Fibroblast of skin of right quadriceps (primary cell): Measurements from ENCODE around the gene ARAP3.
"Not testable (repeated sequence)": the region's sequence is repeated elsewhere in the genome, so short reads cannot be mapped to it uniquely, and the experiment has no call there.

Experiments used
- DNase-seq: peaks from one replicate; pipeline ENCODE4 v3.0.0-alpha.2; 2013

Gene ARAP3, protein sequence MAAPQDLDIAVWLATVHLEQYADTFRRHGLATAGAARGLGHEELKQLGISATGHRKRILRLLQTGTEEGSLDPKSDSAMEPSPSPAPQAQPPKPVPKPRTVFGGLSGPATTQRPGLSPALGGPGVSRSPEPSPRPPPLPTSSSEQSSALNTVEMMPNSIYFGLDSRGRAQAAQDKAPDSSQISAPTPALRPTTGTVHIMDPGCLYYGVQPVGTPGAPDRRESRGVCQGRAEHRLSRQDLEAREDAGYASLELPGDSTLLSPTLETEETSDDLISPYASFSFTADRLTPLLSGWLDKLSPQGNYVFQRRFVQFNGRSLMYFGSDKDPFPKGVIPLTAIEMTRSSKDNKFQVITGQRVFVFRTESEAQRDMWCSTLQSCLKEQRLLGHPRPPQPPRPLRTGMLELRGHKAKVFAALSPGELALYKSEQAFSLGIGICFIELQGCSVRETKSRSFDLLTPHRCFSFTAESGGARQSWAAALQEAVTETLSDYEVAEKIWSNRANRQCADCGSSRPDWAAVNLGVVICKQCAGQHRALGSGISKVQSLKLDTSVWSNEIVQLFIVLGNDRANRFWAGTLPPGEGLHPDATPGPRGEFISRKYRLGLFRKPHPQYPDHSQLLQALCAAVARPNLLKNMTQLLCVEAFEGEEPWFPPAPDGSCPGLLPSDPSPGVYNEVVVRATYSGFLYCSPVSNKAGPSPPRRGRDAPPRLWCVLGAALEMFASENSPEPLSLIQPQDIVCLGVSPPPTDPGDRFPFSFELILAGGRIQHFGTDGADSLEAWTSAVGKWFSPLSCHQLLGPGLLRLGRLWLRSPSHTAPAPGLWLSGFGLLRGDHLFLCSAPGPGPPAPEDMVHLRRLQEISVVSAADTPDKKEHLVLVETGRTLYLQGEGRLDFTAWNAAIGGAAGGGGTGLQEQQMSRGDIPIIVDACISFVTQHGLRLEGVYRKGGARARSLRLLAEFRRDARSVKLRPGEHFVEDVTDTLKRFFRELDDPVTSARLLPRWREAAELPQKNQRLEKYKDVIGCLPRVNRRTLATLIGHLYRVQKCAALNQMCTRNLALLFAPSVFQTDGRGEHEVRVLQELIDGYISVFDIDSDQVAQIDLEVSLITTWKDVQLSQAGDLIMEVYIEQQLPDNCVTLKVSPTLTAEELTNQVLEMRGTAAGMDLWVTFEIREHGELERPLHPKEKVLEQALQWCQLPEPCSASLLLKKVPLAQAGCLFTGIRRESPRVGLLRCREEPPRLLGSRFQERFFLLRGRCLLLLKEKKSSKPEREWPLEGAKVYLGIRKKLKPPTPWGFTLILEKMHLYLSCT (N-terminal part only)

DNA sequence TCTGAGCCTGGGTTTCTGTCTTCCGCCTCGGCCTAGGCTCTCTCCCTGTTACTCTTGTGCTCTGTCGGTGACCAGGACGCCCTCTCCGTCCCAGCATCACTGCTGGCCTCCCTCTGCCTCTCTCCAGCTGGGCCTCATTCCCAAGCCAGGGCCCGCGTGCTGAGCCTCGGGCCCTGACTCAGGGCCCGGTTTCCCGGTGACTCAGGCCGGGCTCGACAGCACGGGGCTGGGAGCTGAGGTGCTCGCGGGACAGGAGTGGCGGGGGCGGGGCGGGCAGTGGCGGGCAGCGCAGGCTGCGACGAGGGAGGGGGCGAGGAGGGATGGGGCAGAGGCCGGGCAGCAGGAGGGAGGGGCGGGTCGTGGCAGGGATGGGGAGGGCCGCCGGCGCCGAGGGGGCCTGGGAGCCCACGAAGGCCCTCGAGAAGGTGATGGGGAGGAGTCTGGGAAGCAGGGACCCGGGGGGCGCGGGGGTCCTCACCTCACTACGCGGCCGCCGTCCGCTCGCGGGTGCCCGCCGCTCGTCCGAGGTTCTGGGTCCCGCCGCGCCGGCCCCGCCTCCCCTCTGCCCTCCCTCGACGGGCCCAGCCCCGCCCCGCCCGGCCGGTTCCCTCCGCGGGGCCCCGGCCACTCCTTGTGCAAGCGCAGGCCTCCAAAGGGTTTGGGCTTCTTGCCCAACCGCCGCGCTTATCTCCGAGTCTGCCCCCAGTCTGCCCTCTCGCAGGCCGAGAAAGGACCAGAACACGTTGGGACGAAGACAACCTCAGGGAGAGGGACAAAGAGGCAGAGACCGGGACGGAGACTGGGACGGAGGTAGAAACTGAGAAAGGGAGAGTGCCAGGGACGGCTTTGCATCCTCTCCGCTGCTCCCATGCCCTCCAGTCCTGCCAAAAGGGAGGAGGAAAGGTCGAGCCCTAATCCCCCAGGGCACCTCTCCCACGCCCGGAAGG lies at the start of gene ARAP3:
Gene ARAP3, minus strand, starts transcription at position 536 of the 947 bp plus-strand sequence. CDS start 1,744 bp downstream, outside the sequence.
- peak; percentile 84 for DNase-seq

DNA sequence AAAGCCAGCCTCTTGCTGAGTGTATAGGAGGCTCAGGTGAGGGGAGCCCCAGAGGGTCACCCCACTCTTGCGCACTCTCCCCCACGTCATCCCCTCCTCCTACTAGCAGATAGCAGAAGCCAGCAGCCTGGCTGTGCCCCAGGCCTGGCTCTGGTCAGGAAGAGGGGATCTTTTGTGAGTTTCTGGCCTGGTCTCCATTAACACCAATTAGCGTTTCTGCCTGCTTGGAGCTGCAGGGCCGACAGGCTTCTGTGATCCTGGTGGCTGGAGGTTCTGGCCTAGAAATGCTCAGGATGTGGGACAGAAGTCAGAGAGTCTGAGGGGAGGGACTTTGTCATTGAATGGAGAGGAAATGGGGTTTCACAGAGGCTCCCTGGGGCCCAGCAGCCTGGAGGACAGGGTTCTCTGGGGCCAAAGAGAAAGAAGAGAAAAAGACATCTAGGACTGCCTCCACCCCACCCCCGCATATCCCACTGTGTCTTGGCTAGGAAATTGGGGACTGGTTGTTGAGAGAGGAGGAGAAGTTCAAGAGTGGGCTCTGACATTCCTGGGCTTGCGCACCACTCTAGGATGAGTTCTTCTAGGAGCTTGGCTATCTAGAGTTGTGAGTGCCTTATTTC lies 47.5 kb upstream of the ARAP3 start:
- DNase-seq: no peak

DNA sequence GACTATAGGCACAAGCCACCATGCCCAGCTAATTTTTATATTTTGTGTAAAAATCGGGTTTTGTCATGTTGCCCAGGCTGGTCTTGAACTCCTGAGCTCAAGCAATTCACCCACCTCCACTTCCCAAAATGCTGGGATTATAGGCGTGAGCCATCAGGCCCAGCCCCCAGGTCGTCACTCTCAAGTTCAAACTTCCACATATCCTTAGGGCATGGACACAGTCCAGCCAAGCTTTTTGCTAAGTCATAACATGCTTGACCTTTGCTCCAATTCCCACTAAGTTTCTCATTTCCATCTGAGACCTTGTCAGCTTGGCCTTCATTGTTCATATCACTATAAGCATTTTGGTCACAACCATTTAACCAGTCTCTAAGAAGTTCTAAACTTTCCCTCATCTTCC lies 43.9 kb upstream of the ARAP3 start:
- DNase-seq: no peak

DNA sequence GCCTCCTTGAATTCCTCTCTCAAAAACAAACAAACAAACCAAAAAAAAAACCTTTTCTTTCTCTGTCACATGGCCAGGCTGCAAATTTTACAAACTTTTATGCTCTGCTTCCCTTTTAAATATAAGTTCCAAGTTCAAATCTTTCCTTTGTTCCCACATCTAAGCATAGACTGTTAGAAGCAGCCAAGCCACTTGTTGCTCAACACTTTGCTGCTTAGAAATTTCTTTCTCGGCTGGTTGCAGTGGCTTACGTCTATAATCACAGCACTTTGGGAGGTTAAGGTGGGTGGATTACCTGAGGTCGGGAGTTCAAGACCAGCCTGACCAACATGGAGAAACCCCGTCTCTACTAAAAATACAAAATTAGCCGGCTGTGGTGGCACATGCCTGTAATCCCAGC lies 43.1 kb upstream of the ARAP3 start:
- DNase-seq: not testable (repeated sequence)

DNA sequence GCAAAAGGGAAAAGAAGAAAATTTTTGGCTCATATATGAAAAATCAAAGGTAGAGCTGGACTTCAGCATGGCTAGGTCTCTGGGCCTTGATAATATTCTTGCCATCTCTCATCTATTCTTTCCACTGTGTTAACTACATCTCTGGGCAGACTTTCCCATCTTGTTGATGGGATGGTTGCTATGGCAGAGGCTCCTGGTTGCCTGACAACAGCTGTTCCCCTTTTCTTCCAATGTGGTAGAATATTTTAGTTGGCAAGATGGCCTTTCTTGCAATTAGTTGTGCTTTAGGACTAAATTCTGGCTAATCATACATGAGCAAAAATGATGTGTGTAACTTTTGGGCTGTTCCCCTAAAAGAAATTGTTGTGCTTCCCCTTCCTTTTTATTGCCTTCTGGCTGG lies 40.2 kb upstream of the ARAP3 start:
- DNase-seq: no peak

DNA sequence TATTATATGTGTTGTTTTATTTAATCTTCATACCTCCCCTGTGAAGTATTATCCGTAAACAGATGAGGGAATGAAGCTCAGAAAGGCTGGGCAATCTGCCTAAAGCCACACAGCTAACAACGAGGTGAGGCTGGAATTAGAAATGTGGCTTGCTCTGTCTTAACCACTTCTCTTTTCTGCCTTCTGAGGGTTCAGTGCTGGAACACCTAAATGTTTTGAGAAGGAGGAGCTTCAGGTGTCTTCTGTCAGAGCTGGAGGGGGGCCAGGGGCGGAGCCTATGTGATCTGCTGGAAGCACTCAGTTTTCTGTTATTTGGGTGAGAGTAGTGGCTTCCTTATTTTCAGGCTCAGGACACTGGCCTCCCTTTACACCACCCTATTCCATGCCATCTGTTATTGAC lies 35.0 kb upstream of the ARAP3 start:
- DNase-seq: no peak

DNA sequence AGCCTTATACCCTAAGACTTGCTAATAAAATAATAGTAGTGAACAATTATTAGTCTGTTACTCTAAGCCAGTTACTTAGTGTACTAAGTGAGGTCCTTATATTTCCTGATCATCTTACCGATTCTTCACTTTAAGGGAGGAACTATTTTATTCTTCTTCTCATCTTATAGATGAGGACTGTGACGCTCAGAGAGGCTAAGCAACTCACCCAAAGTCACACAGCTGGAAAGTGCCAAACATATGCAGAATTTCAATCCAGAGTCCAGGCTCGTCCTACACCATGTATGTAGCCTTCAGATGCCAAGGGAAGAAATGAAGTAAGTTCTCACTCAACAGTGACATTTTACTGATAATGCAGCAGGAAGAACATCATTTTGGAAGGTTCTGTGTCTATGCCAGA lies 34.4 kb upstream of the ARAP3 start:
- no peak for DNase-seq

DNA sequence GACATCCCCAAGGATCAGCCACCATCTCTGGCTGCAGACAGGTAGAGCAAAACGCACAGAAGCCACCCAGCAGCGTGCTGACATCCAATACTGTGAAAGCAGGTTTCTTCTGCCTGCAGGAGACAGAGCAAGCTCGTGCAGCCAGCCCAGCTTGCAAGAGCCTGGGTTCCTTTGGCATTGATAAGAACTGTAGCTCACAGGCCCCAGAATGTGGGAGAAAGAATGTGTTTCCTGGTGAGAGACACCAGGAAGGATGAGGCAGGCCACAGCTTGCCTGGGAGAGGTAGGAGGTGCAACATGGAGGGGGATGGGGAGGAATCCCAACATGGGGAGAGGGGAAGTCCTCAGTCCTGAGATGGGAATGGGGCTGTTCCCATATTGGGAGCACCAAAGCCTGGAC lies 34.0 kb upstream of the ARAP3 start:
- no peak for DNase-seq

DNA sequence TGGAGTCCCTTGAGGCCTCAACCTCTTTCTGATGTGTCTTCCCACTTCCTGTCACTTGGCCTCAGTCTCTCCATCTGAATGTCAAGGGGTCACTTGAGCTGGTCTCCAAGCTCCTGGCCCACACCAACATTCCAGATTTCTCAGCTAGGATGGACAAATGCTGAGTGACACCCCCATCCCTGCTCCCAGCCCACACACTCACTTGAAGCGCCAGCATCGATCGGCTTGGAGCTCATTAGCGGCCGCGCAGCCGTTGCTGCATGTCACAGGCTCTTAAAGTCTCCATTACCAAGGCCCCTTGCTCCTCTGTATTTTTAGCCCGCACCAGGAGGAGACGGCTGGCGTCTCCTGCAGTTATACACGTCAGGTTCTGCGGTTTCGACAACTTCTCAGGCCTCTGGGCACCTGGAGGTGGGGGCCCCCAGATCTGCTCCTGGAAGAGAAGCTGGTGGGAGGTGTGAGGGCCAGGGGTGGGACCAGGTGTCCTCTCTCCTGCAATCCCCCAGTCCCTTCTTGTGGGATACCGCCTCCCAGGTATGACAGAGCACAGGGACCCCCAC lies 33.4 kb upstream of the ARAP3 start:
- DNase-seq: no peak

DNA sequence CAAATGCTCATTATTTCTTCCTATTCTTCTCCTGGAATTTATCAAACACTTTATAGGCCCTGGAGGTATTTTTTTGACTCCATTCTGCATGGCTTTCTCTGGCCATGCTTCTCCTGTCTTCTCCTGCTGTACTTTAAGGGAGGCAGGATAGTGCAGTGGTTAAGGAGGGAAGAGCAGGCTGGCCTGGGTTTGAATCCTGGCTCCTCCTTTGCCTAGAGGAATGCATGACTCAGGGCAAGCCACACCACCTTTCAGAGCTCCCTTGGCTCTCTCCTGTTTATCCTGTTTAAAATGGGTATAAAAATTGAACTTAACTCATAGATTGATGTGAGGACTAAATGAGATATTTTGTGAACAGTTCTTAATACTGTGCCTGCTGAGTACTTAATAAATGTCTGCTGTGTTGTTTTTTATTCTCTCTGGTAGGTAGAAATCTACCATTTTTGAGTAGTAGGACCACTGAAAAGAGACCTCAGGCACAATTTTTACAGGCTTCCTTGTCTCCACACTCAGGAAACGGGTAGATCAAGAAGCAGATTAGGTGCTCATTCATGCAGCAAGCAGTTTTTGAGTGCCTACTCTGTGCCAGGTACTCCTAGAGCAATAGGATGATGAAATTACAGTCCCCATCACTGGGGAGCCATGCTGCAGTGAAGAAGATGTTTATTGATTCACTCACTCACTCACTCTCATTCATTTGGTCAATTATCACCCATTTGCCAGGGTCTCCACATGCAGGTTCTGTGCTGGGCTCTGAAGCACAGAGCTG lies 32.7 kb upstream of the ARAP3 start:
- no peak for DNase-seq

DNA sequence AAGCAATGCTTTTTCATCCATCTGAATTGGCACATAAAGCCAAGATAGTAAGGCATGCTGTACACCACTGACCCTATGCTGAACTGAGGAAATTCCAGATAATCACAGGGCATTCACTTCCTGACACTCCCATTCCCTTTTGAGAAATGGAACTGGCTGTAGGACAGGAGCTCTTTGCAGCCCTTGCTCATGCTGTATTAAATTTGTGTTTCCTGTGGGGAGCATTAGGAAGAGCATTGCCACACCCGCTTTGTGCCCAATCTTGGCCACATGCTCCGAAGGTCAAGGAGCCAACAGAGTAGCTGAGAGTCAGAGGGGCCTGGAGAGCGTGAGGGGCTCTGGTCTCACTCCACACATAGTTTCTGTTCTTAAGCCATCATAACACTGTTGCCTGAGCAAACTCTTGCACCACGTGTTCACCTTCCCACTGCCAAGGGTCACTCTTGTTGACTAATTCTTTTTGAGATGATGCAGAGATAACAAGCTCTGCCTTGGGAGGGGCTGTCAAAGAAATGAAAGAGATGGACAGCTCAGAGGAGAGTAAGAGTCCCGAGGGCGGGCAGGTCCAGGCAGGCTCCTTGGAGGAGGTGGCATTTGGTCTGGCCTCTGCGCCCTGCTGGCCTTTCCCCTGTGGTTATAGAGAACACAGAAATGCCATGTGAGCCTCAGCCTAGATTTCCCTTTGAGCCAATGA lies 31.7 kb upstream of the ARAP3 start:
- DNase-seq: no peak

DNA sequence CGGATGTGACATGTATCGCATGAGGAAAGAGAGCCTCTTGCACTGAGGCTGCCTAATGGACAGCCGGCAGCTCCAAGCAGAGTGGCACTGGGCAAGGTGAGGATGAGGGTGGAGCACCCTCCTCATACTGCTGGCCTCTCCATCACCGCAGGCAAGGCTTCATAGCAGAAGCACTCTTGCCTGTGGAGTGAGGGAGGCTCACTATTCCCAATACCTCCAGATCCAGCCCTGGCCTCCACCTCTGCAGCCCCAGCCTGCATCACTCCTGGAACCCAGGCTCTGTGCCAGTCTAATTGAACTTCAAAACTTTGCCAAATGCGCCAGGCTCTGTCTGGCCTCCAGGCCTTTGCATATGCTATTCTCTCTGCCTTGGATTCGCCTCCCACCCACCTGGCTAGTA lies 29.7 kb upstream of the ARAP3 start:
- DNase-seq: no peak

DNA sequence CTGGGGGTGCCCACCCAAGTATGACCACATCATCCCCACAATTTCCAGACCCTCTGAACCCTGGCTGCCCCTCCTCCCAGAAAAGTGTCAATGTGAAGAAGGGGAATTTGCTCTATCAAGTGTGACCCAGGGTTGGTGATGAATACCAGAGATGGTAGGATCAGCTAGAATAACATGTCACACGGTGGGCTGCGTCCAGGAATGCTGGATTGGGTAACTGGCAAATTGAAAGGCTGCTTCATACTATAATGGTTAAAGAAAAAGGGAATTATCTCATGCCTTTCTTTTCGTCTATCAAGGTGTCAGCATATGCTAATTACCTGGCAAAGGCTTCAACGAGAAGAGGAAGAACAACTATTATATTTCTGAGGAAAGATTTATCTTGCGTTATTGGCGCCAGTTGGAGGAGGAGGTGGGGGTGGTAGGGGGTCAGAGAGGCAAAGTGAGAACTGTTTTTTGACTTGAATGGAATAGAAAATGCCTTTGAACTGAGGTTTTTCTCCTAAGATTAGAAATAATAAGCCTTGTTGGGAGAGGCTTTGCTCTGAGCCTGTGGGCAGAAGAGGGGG lies 27.8 kb upstream of the ARAP3 start:
- DNase-seq: no peak

DNA sequence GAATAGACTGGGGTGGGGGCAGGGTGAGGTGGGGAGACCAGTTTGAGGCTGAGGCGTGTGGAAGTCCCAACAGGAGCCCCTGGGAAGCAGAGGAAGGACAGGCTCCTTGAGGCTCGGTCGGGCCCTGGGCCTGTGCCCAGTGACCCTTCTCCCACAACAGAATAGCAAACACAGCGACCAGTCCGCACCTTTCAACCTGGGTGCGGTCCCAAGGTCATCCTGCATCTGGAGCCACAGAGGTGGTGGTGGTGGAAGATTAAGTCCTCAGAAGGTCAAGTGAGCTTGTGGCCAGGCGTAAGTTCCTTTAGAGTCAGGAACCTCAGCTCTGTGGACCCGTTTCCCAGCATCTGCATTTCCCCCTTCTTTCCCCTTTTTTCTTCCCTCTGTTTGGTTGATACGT lies 26.0 kb upstream of the ARAP3 start:
- DNase-seq: no peak

DNA sequence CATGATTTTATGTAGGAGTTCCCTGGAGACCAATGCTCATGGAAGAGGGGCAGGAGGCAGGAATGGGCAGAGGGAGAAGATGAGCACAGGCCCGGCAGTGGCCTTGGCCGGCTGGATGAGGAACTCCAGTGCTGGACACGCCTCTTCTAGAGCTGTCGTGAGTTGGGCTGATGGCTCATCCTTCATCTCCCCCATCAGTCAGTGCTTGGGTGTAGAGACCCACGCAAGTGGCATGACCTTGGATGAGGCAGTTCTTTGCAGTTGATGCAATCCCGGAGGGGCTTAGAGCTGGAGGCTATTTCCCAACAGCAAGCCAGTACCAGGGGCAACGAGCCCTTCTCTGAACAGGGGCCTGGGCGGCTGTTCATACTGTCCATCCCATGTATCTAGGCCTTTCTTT lies 25.5 kb upstream of the ARAP3 start:
- DNase-seq: no peak

DNA sequence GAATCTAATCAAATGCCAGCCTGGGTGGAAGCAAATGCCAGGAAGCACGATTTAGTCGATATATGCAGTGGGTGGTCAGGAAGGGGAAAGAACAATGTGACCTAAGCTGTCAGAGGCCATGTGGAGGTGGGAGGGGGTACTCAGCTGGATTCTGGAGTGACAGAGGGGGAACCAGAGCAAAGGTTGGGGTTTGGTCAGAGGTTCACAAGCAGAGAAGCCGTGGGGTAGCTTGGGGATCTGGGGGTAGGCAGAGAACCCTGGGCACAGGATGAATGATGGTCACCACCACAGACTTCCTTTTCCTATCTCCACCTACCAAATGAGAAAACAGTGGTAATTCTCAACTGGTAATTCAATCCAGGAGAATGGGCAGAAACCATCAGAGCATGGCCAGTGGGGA lies 24.1 kb upstream of the ARAP3 start:
- no peak for DNase-seq

DNA sequence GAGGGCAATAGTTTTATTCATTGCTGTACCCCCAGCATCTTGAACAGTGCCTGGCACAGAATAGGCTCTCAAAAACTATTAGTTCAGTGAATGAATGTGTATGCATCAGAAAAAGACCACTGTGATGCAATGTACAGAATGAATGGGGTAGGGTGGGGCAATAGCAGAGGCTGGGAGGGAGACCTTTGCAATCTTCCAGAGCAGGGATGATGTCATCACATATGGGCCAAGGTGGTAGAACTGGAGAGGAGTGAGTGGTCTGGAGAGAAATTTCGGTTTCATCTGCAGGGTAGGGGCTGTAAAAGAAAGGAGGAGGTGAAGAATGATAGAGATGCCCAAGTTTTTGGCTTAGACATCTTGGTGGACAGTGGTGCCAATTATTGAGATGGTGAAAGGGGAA lies 23.4 kb upstream of the ARAP3 start:
- DNase-seq: no peak

DNA sequence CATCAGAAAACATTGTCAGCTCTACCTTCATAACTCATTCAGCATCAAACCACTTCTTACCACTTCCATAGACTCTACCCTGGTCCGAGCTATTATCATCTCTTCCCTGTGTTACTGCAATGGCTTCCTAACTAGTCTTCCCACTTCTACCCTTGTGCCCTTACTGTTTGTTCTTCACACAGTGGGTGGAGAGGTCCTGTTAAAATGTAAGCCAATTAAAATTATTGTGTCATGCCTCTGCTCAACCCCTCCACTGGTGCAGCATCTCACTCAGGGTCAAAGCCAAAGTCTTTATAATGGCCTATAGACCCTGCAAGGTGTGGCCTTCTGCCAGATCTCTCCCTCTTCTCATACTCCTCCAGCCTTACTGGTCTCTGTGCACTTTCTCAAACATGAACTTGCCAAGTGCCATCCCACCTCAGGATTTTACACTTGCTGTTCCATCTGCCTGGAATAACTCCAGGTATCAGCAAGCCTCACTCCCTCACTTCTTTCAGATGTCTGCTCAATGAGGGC lies 22.8 kb upstream of the ARAP3 start:
- DNase-seq: no peak

DNA sequence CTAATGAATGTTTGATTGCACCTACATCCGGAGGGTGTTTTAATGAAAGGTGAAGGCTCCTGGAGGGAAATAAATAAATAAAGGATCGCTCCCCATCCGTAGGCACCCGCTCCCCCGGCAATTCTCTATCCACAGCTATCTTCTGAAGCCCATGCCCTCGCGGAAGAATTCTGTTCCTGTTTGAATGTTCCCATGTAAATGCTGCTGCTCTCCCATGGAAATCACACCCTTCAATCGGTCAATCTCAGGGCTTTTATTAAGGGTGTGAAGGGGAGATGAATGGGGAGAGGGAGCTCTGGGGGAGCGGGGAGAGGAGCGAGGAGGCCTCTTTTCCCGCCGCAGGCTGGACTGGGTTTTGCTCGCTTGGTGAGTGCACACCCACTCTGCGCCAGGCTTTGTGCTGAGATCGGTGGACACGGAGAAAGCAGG lies 21.1 kb upstream of the ARAP3 start:
- no peak for DNase-seq
